ENCODE measurements around the gene IL20RA. TPM values are rescaled to one million over a fixed set of nuclear protein-coding genes. Genes with fewer than 3 reads are reported as not detected.

IL20RA gene
- total RNA-seq, 4 donors from 2014 or later, result 1.1 to 4.6 (median 1.4) TPM

GRCh38 chr6:137067399-137067798 lies 22.6 kb upstream of the IL20RA start:
- ATAC-seq (ENCODE audit: low FRiP score), result no peak
- TF ChIP-seq, protein P1, sequence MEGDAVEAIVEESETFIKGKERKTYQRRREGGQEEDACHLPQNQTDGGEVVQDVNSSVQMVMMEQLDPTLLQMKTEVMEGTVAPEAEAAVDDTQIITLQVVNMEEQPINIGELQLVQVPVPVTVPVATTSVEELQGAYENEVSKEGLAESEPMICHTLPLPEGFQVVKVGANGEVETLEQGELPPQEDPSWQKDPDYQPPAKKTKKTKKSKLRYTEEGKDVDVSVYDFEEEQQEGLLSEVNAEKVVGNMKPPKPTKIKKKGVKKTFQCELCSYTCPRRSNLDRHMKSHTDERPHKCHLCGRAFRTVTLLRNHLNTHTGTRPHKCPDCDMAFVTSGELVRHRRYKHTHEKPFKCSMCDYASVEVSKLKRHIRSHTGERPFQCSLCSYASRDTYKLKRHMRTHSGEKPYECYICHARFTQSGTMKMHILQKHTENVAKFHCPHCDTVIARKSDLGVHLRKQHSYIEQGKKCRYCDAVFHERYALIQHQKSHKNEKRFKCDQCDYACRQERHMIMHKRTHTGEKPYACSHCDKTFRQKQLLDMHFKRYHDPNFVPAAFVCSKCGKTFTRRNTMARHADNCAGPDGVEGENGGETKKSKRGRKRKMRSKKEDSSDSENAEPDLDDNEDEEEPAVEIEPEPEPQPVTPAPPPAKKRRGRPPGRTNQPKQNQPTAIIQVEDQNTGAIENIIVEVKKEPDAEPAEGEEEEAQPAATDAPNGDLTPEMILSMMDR (IDR thresholded peaks at IDR 0.05), result no peak
- no peak for DNase-seq (ENCODE audit: low spot score)

DNA sequence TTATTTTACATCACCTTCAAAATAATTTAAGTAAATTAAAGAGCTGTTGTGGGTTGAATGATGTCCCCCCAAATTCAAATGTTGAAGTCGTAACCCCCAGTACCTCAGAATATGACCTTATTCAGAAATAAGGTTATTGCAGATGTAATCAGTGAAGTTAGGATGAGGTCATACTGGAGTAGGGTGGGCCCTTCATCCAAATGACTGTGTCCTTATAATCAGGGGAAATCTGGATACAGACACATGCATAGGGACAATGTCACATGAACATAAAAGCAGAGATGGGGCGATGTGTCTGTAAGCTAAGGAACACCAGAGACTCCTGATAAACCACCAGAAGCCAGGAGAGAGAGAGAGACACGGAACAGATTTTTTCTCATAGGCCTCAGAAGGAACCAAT lies 13.3 kb upstream of the IL20RA start:
- no peak for DNase-seq (ENCODE audit: low spot score)
- TF ChIP-seq, protein P1 (IDR thresholded peaks at IDR 0.05), result no peak
- ATAC-seq (ENCODE audit: low FRiP score), result no peak

- no peak for ATAC-seq (ENCODE audit: low FRiP score)
Measured at GRCh38 chr6:137056121-137056880, 11.5 kb upstream of the IL20RA start.

DNA sequence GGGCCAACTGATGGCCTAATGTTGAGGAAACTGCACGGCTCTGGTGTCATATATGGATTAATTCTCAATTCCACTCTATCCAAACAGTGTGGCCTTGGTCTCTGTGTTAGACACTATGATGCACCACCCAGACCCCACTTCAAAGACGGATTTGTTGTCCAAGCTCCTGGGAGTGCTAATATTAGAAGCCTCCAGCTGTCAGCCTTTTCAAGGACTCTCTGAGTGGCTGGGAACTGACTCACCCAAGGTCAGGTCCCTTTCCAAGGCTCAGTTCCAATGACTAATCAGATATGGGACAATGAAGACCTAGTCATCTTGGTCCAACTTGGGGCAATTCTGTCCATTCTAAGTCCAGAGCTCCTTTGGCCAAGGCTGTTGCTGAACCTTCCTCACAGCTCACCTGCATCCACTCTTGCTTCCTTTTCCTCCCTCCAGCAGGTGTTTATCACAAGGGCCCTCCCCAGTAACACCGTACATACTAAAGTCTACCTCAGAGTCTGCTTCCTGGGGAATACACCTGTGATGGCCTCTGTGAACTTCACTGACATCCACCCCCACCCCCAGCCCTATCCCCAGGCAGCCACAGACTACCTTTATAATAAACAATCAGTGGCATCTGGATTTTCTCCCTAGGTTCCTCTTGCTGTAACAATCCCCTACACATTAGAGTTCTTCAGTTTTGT lies 7.2 kb upstream of the IL20RA start:
- no peak for DNase-seq (ENCODE audit: low spot score)
- TF ChIP-seq, protein P1 (IDR thresholded peaks at IDR 0.05), result no peak
- ATAC-seq (ENCODE audit: low FRiP score), result no peak

More at GRCh38 chr6:137056121-137056880, 11.5 kb upstream of the IL20RA start:
- TF ChIP-seq, protein P1 (IDR thresholded peaks at IDR 0.05), result no peak
- DNase-seq (ENCODE audit: low spot score), result no peak

DNA sequence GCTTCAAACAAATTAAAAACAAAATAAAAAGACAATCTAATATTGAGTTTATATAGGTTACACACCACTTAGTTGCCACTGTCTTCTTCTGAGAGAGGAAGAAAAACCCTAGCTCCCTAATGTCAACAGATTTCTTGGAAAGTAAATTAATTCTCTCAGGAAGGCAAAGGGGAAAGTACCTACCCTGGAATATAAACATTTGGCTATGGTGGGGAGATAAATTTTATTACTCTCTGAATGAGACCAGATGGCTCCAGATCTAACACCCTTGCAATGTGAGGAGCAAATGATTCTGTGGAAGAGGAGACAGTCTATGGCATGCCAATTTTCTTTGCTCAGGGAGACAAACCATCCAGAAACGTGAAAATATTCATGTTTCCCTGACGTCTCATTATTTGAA lies 4.3 kb upstream of the IL20RA start:
- TF ChIP-seq, protein P1 (IDR thresholded peaks at IDR 0.05), result no peak
- ATAC-seq (ENCODE audit: low FRiP score) (no peak), DNase-seq (ENCODE audit: low spot score) (no peak)

GRCh38 chr6:137046871-137047412 lies 2.2 kb upstream of the IL20RA start:
- TF ChIP-seq, protein P1 (IDR thresholded peaks at IDR 0.05), result no peak
- ATAC-seq (ENCODE audit: low FRiP score) (no peak), DNase-seq (ENCODE audit: low spot score) (no peak)

All from omental fat pad (tissue), 4 donors.